HCT116 (cell line): ENCODE data around the gene PFN2. TPM values are rescaled to one million over a fixed set of nuclear protein-coding genes. Genes with fewer than 3 reads are reported as not detected.

Experiments used
- ATAC-seq: fragments of 200-7000 bp; cut with Tn5 transposase; 2 replicates; pipeline ENCODE4 v1.9.1; 2020; ENCODE audit warnings: mild to moderate bottlenecking, moderate library complexity
- BruUV-seq: library from RNA; stranded (reverse); fragments of 400-500 nt; replicated peaks from 2 replicates; lab custom pipeline; 2021; lab: Mats Ljungman, UMichigan
- CTCF ChIA-PET: fragments of 300-600 bp; sonication (Branson Sonifier 250); formaldehyde crosslinking; loops from one replicate; lab custom pipeline; 2021; ENCODE audit warnings: antibody characterized with exemption; lab: Charles Lee
- POLR2A ChIA-PET: fragments of 300-600, 350-600 bp; sonication (Branson Sonifier 250); formaldehyde crosslinking; loops from one replicate; lab custom pipeline; 2021; ENCODE audit warnings: antibody characterized with exemption; lab: Charles Lee
- RAD21 ChIA-PET, 2 experiments: fragments of 300-600 bp; sonication (Branson Sonifier 250); formaldehyde crosslinking; loops; one replicate each; lab custom pipeline; 2023; ENCODE audit warnings: low total read pairs in 2 of 2; ENCODE audit not compliant: uncharacterized antibody in 2 of 2, unreplicated experiment in 2 of 2, low non-redundant PET in 1 of 2; lab: Charles Lee
- DNase-seq: peaks from one replicate; pipeline ENCODE4 v3.0.0-alpha.2; 2010; ENCODE audit warnings: low read depth, low spot score
- H2AFZ ChIP-seq: fragments of 200-600 bp; shearing (Covaris generic), sonication (generic); 2 replicates; pipeline ENCODE4 v1.6.1; 2017; ENCODE audit warnings: low read depth, mixed run types, mixed read lengths, antibody characterized with exemption, low read length; ENCODE audit not compliant: poor library complexity, severe bottlenecking
- H3K27ac ChIP-seq: 2 replicates; pipeline ENCODE4 v1.5.1; 2012; ENCODE audit warnings: low read depth, low read length
- H3K27me3 ChIP-seq: fragments of 200-600 bp; sonication (generic); 2 replicates; pipeline ENCODE4 v1.6.1; 2016; ENCODE audit warnings: mixed run types, low read length, mixed read lengths; ENCODE audit not compliant: insufficient read depth
- H3K36me3 ChIP-seq, 2 experiments: fragments of 200-500 bp in 1 of 2; fragments of 200-600 bp in 1 of 2; sonication (Bioruptor generic) in 1 of 2; sonication (generic) in 1 of 2; 2 replicates each; pipeline versions ENCODE4 v1.5.1 to v1.6.1; 2014 to 2016; ENCODE audit warnings: low read length in 2 of 2, inconsistent platforms in 1 of 2, mixed read lengths in 1 of 2, mixed run types in 1 of 2; ENCODE audit not compliant: insufficient read depth in 2 of 2, control insufficient read depth in 1 of 2
- H3K4me1 ChIP-seq, 2 experiments: fragments of 200-600 bp in 1 of 2; sonication (generic) in 1 of 2; 2 replicates each; pipeline versions ENCODE4 v1.5.1 to v1.6.1; 2012 to 2017; ENCODE audit warnings: low read length in 2 of 2, inconsistent platforms in 1 of 2, mild to moderate bottlenecking in 1 of 2, mixed read lengths in 1 of 2, mixed run types in 1 of 2, moderate library complexity in 1 of 2; ENCODE audit not compliant: insufficient read depth in 2 of 2, control insufficient read depth in 1 of 2
- H3K4me2 ChIP-seq: fragments of 200-600 bp; sonication (generic); 2 replicates; pipeline ENCODE4 v1.6.1; 2017; ENCODE audit warnings: mixed run types, low read length, mixed read lengths
- H3K4me3 ChIP-seq, 2 experiments: fragments of 200-600 bp in 1 of 2; sonication (generic) in 1 of 2; replicated peaks in 1 of 2; 2 replicates each; pipeline ENCODE4 v1.5.1; 2011 to 2016; ENCODE audit warnings: low read length in 2 of 2, control low read depth in 1 of 2, low read depth in 1 of 2, mild to moderate bottlenecking in 1 of 2, mixed read lengths in 1 of 2, mixed run types in 1 of 2
- H3K79me2 ChIP-seq: fragments of 200-600 bp; sonication (generic); 2 replicates; pipeline ENCODE4 v1.6.1; 2017; ENCODE audit warnings: mild to moderate bottlenecking, mixed run types, low read length, moderate library complexity, mixed read lengths; ENCODE audit not compliant: insufficient read depth
- H3K9ac ChIP-seq: fragments of 200-600 bp; sonication (generic); 2 replicates; pipeline ENCODE4 v1.6.1; 2016; ENCODE audit warnings: low read length, mixed read lengths
- H3K9me2 ChIP-seq: fragments of 200-600 bp; sonication (generic), shearing (Covaris generic); 2 replicates; pipeline ENCODE4 v1.6.1; 2017; ENCODE audit warnings: mixed run types, mild to moderate bottlenecking, moderate library complexity; ENCODE audit not compliant: insufficient read depth
- H3K9me3 ChIP-seq, 2 experiments: fragments of 200-500 bp in 1 of 2; fragments of 200-600 bp in 1 of 2; sonication (Bioruptor generic) in 1 of 2; sonication (generic) in 1 of 2; 2 replicates each; pipeline ENCODE4 v1.6.1; 2014 to 2017; ENCODE audit warnings: low read length in 2 of 2, mixed read lengths in 2 of 2, inconsistent platforms in 1 of 2, low read depth in 1 of 2, mild to moderate bottlenecking in 1 of 2, mixed run types in 1 of 2, moderate library complexity in 1 of 2; ENCODE audit not compliant: control insufficient read depth in 1 of 2, insufficient read depth in 1 of 2
- H4K20me1 ChIP-seq: fragments of 200-600 bp; sonication (generic), shearing (Covaris generic); 2 replicates; pipeline ENCODE4 v1.6.1; 2017; ENCODE audit warnings: mixed run types, mild to moderate bottlenecking, moderate library complexity; ENCODE audit not compliant: insufficient read depth
- CBX3 ChIP-seq: IDR thresholded peaks from 2 replicates; pipeline ENCODE4 v1.6.1; 2012; ENCODE audit warnings: low read depth
- CTCF ChIP-seq, 3 experiments: fragments of 200-600 bp in 1 of 3; sonication (generic) in 1 of 3; IDR thresholded peaks in 2 of 3; conservative IDR thresholded peaks in 1 of 3; 2 replicates each; pipeline ENCODE4 v1.5.1; 2012 to 2017; ENCODE audit warnings: low read depth in 2 of 3, low read length in 2 of 3, antibody characterized with exemption in 1 of 3, borderline replicate concordance in 1 of 3, control low read depth in 1 of 3, mild to moderate bottlenecking in 1 of 3, mixed read lengths in 1 of 3, mixed run types in 1 of 3, moderate library complexity in 1 of 3; ENCODE audit not compliant: insufficient read depth in 1 of 3
- EGR1 ChIP-seq: IDR thresholded peaks from 2 replicates; pipeline ENCODE4 v1.6.1; 2012; ENCODE audit warnings: low read depth
- ELF1 ChIP-seq: IDR thresholded peaks from 2 replicates; pipeline ENCODE4 v1.6.1; 2012; ENCODE audit warnings: low read depth, borderline replicate concordance
- EZH2 ChIP-seq: fragments of 200-600 bp; sonication (generic); IDR thresholded peaks from 2 replicates; pipeline ENCODE4 v1.6.1; 2017; ENCODE audit warnings: antibody characterized with exemption, mixed run types
- EZH2phosphoT487 ChIP-seq: fragments of 200-600 bp; IDR thresholded peaks from 2 replicates; pipeline ENCODE4 v1.6.1; 2018; ENCODE audit warnings: antibody characterized with exemption, borderline replicate concordance
- FOSL1 ChIP-seq: IDR thresholded peaks from 2 replicates; pipeline ENCODE4 v1.6.1; 2012; ENCODE audit warnings: low read depth
- JUND ChIP-seq: IDR thresholded peaks from 2 replicates; pipeline ENCODE4 v1.6.1; 2012
- POLR2A ChIP-seq: IDR thresholded peaks from 2 replicates; pipeline ENCODE4 v1.7.0; 2011; ENCODE audit warnings: borderline replicate concordance; ENCODE audit not compliant: insufficient read depth, insufficient read length; ENCODE audit errors: extremely low read depth
- POLR2AphosphoS5 ChIP-seq: IDR thresholded peaks from 2 replicates; pipeline ENCODE4 v1.6.1; 2011; ENCODE audit warnings: mild to moderate bottlenecking, low read depth, low read length, moderate library complexity
- RAD21 ChIP-seq: IDR thresholded peaks from 2 replicates; pipeline ENCODE4 v1.6.1; 2012; ENCODE audit warnings: low read depth, mild to moderate bottlenecking
- SIN3A ChIP-seq: IDR thresholded peaks from 2 replicates; pipeline ENCODE4 v1.6.1; 2012; ENCODE audit warnings: low read depth
- SP1 ChIP-seq: IDR thresholded peaks from 2 replicates; pipeline ENCODE4 v1.6.1; 2012; ENCODE audit warnings: low read depth
- SRF ChIP-seq: IDR thresholded peaks from 2 replicates; pipeline ENCODE4 v1.6.1; 2012; ENCODE audit warnings: low read depth
- ZBTB33 ChIP-seq: IDR thresholded peaks from 2 replicates; pipeline ENCODE4 v1.6.1; 2011; ENCODE audit warnings: mild to moderate bottlenecking, low read length, moderate library complexity; ENCODE audit not compliant: insufficient replicate concordance; ENCODE audit errors: extremely low read depth
- ZFX ChIP-seq: fragments of 450-650 bp; IDR thresholded peaks from 2 replicates; pipeline ENCODE4 v1.6.1; 2017
- intact Hi-C: fragments of 100-400 bp; cut with micrococcal nuclease; formaldehyde crosslinking; loops from 2 replicates; pipeline ENCODE4 v1.10.0; 2022
- total RNA-seq: library from RNA; stranded (reverse); gene quantifications from one replicate; pipeline ENCODE4 v1.2.1, GENCODE V29; 2021; ENCODE audit not compliant: unreplicated experiment
- TF ChIP-seq, protein P1 (sequence below): IDR thresholded peaks from 2 replicates; pipeline ENCODE4 v1.6.1; 2012; ENCODE audit warnings: low read depth
- TF ChIP-seq, protein P2 (sequence below): IDR thresholded peaks from 2 replicates; pipeline ENCODE4 v1.6.1; 2012

PFN2 gene
- total RNA-seq, 1 experiment from 2014 or later: 131 TPM

DNA sequence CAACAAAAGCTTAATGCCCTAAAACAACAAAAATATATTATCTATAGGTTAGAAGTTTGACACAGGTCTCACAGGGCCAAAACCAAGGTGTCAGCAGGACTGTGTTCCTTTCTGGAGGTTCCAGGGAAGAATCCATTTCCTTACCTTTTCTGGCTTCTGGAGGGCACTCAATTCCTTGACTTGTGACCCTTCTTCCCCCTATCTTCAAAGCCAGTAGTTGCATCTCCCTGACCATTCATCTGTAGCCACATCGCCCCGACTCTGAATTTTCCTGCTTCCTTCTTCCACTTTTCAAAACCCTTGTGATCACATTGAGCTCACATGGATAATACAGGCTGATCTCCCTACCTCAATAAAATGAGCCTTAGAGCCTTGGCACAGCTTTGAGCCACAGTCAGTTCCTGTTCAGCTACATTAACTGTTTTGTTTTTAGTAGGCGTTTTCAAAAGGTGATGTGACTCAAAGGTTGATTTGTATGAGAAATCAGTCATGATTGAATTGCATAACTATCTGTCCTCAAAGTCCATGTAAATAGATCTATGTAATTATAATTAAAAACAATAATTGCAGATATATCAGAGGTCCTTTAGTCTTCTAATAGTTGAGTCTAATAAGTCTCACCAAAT, 12.4 kb downstream of the PFN2 start:
- H3K27me3 ChIP-seq: no peaks in the 10 kb centered on the region
- ChIA-PET RAD21 (no interaction called here), CTCF (interaction anchor here (1.8 kb wide), 1 partner anchor 9 kb away, joined by 5 read pairs; no protein-coding TSS in a partner anchor), POLR2A (no interaction called here)
- H3K9me3 ChIP-seq: no peaks in the 10 kb centered on the region
- no peaks in the 10 kb centered on the region for H3K4me1 ChIP-seq
- intact Hi-C loops: no loop called here
- H2AFZ ChIP-seq: no peak overlapping the region
- BruUV-seq: no TSS peak
- no peak overlapping the region for H3K4me3 ChIP-seq
- peaks cover 74% of the 10 kb centered on the region for H3K79me2 ChIP-seq
- no peak overlapping the region for H3K9ac ChIP-seq
- H3K9me2 ChIP-seq: no peaks in the 10 kb centered on the region
- no peak overlapping the region for H3K27ac ChIP-seq
- peaks cover 10 to 16% of the 10 kb centered on the region in 2 experiments for H3K36me3 ChIP-seq
- H3K4me2 ChIP-seq: no peak overlapping the region
- no peak for DNase-seq
- TF ChIP-seq EZH2: no peak
- TF ChIP-seq EZH2phosphoT487: no peak
- no peak for TF ChIP-seq SIN3A
- TF ChIP-seq FOSL1: no peak
- no peak for TF ChIP-seq JUND
- no peak for TF ChIP-seq POLR2A
- no peak for TF ChIP-seq ELF1
- TF ChIP-seq POLR2AphosphoS5: no peak
- TF ChIP-seq ZFX: no peak
- TF ChIP-seq CBX3: no peak
- no peak for TF ChIP-seq CTCF (IDR thresholded peaks at IDR 0.05 in 2 of 3, conservative IDR thresholded peaks at IDR 0.05 in 1 of 3; ENCODE audit: borderline replicate concordance in 1 of 3, insufficient read depth in 1 of 3, low read depth in 2 of 3, low read length in 2 of 3)
- TF ChIP-seq, protein P1, sequence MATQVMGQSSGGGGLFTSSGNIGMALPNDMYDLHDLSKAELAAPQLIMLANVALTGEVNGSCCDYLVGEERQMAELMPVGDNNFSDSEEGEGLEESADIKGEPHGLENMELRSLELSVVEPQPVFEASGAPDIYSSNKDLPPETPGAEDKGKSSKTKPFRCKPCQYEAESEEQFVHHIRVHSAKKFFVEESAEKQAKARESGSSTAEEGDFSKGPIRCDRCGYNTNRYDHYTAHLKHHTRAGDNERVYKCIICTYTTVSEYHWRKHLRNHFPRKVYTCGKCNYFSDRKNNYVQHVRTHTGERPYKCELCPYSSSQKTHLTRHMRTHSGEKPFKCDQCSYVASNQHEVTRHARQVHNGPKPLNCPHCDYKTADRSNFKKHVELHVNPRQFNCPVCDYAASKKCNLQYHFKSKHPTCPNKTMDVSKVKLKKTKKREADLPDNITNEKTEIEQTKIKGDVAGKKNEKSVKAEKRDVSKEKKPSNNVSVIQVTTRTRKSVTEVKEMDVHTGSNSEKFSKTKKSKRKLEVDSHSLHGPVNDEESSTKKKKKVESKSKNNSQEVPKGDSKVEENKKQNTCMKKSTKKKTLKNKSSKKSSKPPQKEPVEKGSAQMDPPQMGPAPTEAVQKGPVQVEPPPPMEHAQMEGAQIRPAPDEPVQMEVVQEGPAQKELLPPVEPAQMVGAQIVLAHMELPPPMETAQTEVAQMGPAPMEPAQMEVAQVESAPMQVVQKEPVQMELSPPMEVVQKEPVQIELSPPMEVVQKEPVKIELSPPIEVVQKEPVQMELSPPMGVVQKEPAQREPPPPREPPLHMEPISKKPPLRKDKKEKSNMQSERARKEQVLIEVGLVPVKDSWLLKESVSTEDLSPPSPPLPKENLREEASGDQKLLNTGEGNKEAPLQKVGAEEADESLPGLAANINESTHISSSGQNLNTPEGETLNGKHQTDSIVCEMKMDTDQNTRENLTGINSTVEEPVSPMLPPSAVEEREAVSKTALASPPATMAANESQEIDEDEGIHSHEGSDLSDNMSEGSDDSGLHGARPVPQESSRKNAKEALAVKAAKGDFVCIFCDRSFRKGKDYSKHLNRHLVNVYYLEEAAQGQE: no peak
- TF ChIP-seq, protein P2, sequence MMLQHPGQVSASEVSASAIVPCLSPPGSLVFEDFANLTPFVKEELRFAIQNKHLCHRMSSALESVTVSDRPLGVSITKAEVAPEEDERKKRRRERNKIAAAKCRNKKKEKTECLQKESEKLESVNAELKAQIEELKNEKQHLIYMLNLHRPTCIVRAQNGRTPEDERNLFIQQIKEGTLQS: no peak
- no peak for TF ChIP-seq EGR1
- TF ChIP-seq ZBTB33: no peak
- TF ChIP-seq RAD21: no peak
- no peak for TF ChIP-seq SP1
- TF ChIP-seq SRF: no peak
- H4K20me1 ChIP-seq: peaks cover 10% of the 10 kb centered on the region; the same call in 1 of the 2 replicates
- ATAC-seq: 0 out of 2 replicates have a peak, but pooled peaks have one; percentile 27
